NCI-H187 treated with DMSO at 0.1 percent for 48 hours (cell line): ENCODE data around the gene SRPK2.
"Not testable (repeated sequence)": the region's sequence is repeated elsewhere in the genome, so short reads cannot be mapped to it uniquely, and the experiment has no call there.

Experiments
- DNase-seq: peaks from one replicate; lab custom pipeline; 2025; lab: John Stamatoyannopoulos, UW

Gene SRPK2

GRCh38 chr7:105339404-105340323 lies 49.1 kb downstream of the SRPK2 start:
- no peak for DNase-seq

DNA sequence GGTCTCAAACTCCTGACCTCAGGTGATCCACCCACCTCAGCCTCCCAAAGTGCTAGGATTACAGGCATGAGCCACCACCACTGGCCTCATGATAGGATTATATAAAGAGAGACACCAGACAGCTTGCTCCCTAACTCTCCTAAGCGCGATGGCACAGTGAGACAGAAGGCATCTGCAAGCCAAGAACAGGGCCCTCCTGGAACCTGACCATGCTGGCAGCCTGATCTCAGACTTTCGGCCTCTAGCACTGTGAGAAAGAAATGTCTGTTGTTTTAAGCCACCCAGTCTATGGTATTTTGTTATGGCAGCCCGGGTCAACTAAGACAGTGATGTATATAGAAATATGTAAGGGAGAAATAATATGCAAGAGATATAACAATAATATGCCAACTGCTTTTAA lies 51.2 kb downstream of the SRPK2 start:
- DNase-seq = no peak

GRCh38 chr7:105336009-105336408 lies 52.7 kb downstream of the SRPK2 start:
- no peak for DNase-seq

GRCh38 chr7:105332661-105333060 lies 56.1 kb downstream of the SRPK2 start:
- not testable (repeated sequence) for DNase-seq

DNA sequence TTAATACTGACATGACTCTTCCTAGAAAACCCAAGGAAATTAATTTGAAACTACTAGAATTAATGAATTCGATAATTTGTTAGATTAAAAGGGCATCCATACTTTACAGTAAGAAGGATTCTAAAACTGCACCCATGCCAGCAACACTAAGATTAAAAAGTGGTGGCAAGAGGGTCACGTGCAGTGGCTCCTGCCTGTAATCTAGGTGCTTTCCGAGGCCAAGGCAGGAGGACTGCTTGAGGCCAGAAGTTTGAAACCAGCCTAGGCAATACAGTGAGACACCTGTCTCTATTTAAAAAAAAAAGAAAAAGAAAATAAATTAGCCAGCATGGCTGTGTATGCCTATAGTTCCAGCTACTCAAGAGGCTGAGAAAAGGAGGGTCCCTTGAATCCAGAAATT lies 58.2 kb downstream of the SRPK2 start:
- no peak for DNase-seq

DNA sequence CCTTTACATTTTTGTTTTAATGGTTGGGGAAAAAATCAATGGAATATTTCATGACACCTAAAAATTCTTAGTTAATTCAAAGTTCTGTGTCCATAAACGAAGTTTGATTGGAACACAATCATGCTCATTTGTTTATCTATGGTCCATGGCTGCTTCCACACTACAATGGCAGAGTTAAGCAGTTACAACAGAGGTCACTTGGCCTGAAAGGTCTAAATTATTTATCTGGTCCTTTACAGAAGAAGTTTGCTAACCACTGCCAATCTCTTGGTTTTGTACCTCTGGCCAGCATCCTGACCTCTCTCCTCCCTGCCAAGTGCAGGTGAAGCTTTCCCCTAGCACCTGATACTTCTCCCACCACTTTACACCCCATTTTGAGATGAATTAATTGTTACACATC lies 61.5 kb downstream of the SRPK2 start:
- DNase-seq = no peak

DNA sequence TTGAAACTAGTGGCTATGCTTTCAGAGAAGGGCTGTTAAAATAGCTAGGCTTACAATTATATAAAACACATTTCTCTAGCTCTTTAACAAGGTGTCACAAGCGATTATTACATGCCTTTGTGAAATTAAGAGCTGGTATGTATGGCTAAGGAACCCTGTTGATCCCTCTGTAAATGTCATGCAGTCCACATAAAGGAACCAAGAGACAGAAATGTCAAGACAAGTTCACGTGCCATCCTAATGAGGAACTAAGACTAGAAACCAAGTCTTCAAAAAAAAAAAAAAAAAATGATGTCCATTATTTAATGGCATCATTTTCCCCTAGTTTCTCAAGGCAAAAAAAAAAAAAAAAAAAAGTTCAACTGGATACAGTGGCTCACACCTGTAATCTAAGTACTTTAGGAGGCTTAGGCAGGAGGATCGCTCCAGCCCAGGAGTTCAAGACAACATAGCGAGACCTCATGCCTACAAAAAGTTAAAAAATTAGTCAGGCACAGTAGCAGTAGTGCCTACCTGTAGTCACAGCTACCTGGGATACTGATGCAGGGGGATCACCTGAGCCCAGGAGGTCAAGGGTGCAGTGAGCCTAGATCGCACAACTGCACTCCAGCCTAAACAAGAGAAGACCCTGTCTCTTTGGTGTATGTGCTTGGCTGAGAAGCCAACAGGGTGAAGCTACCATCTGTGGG lies 63.4 kb downstream of the SRPK2 start:
- no peak for DNase-seq

GRCh38 chr7:105324606-105325005 lies 64.1 kb downstream of the SRPK2 start:
- not testable (repeated sequence) for DNase-seq

GRCh38 chr7:105323366-105323765 lies 65.4 kb downstream of the SRPK2 start:
- DNase-seq = no peak

GRCh38 chr7:105322655-105323277 lies 66.0 kb downstream of the SRPK2 start:
- no peak for DNase-seq

GRCh38 chr7:105321754-105322455 lies 66.8 kb downstream of the SRPK2 start:
- no peak for DNase-seq

- DNase-seq = no peak
These were observed 67.8 kb downstream of the SRPK2 start for GRCh38 chr7:105320896-105321295.

- no peak for DNase-seq
These were observed 69.1 kb downstream of the SRPK2 start for GRCh38 chr7:105319578-105319977.

- DNase-seq = no peak
These were observed 72.0 kb downstream of the SRPK2 start for GRCh38 chr7:105316578-105317344.

DNA sequence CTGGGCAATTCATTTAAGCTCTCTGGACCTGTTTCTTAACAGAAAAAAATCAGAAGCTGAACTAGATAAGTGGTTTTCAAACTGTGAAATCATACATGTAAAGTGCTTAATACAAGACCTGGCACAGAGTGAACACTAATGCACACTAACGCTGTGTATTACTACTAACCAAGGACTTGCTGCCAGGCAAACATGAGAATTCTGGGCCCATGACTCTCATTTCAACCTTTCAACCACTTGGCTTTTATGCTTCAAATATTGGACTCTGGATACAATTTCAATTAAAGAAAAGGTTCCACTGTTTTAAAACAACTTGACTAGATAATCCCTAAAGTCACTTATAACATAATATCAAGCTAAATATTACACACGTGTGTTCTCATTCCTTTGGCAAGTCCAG lies 73.4 kb downstream of the SRPK2 start:
- no peak for DNase-seq

DNA sequence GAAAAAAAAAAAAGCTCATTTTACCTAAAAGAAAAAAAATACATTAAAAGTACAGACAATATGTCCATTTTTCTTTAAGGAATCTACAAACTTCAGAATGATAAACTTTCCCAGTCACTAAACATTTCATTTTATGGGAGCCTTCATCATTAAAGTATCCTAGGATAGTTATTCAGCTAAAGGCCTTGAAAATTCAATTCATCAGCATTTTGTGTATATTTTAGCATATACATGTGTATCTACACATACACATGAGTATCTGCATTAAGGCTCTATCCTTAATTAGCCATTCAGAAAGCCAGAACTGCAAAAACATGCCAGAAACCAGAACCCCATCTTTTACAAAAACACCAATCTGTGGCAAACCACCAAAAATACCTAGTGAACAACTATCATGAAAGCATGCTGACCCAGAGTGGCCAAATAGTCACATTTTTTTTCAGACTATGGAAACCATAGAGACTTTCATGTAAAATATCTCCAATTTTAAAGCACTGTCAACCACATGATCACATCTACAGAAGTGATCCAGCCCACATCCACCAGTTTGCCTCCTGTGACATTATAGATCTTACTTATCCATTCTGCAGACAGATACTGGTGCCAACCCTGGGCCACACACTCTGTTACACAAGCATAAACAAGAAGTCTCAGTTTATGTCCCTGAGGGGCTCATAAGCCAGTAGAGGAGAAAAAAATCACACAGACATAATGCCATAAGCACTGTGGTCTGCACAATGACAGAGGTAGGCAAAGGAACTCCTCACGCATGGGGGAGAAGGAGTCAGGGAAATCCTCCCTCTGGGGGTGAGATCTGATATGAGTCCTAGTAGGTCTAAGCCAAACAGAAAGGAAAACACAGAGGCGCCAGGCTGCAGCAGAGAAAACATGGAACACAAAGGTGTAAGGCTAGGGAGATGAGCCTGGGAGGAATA lies 79.2 kb downstream of the SRPK2 start:
- no peak for DNase-seq

DNA sequence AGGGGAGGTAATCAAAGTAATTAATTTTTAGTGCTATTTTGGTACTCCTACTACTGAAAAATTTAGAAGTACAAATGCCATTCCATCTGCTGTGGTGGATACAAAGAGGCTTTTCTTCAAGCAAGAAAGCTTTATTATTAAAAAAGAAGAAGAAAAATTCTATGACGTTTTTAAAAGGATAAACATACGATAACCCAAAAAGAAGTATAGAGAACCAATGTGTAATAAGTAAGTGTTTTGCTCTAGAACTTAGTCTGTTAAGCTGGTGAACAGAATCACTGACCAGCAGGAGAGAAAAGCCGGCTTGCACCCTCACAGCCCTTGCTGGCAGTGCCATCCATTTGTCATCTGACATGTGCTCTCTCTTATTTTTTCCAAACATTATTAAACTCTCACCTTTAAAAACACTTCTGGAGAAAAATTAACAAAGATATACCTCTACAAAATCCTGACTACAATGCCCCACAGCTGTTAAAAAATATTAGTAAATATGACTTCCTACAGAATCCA lies 81.5 kb downstream of the SRPK2 start:
- DNase-seq = no peak

DNA sequence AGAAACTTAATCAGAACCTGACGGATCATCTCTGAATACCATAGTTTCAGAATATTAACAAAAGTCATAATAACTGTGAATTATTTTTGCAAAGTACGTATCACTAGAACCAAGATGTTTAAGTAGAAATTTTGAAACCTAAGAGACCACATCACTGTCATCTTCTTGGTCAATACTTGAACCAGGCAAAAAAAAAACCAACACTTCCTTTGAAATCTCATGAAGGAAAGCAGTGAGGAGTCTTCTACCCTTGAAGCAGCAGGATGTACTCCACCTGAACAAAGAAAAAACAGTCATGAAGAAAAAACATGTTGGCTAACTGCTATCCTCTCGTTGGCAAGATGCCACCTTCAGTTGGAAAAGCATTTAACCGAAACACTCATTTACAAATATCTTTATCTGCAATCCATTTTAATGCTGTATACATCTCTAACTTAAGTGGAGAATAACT lies 82.4 kb downstream of the SRPK2 start:
- no peak for DNase-seq

DNA sequence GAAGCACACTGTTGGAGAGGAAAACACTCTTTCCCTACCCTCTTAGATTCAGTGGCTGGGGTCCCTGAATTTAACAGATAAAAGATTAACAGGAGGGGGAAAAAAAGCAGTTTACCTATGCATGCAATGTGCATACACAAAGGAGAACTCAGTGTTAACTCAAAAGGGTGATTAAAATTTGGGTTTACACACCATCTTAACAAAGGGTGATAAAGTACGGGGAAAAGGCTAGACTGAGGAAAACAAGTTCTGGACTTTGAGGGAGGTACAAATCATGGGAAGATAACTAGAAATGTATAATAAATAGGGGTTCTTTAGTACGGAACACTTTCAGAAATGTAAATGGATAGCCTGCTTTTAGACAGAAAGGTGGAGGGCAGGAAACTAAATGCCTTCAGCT lies 83.1 kb downstream of the SRPK2 start:
- no peak for DNase-seq
